Stomach (tissue), 4 donors: ENCODE measurements around the gene LOC128125822.

Source experiments
- POLR2A ChIP-seq, 4 donors: fragments of 450-650 bp; IDR thresholded peaks; one replicate each; pipeline ENCODE4 v1.6.1; 2016; ENCODE audit warnings: antibody characterized with exemption in 4 of 4, control low read depth in 2 of 4, mild to moderate bottlenecking in 1 of 4, moderate library complexity in 1 of 4
- TF ChIP-seq, protein P1 (sequence below), 7 experiments: fragments of 450-650 bp in 4 of 7; fragments of 200-600 bp in 3 of 7; sonication (generic) in 3 of 7; IDR thresholded peaks; one replicate each; pipeline ENCODE4 v1.5.1; 2016 to 2019; ENCODE audit warnings: antibody characterized with exemption in 7 of 7, control low read depth in 2 of 7, mild to moderate bottlenecking in 1 of 7

DNA sequence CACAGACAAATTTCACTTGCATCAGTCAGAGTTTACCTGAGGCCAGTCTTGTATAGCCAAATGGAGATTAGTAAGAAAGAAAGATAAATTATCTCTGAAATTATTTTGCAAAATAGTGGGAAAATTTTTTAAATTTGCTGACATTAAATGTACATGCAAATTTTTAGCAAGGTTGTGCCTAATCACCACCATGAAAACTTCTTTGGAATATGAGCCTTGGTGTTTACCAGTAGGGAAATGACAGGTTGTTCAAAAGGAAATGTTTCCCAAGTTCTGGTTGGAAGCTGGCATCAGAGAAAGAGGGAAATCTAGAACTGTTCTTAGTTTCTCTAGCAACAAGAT, 34.4 kb upstream of the LOC128125822 start:
- TF ChIP-seq, protein P1, sequence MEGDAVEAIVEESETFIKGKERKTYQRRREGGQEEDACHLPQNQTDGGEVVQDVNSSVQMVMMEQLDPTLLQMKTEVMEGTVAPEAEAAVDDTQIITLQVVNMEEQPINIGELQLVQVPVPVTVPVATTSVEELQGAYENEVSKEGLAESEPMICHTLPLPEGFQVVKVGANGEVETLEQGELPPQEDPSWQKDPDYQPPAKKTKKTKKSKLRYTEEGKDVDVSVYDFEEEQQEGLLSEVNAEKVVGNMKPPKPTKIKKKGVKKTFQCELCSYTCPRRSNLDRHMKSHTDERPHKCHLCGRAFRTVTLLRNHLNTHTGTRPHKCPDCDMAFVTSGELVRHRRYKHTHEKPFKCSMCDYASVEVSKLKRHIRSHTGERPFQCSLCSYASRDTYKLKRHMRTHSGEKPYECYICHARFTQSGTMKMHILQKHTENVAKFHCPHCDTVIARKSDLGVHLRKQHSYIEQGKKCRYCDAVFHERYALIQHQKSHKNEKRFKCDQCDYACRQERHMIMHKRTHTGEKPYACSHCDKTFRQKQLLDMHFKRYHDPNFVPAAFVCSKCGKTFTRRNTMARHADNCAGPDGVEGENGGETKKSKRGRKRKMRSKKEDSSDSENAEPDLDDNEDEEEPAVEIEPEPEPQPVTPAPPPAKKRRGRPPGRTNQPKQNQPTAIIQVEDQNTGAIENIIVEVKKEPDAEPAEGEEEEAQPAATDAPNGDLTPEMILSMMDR (IDR thresholded peaks at IDR 0.05): no peak
- no peak for TF ChIP-seq POLR2A (IDR thresholded peaks at IDR 0.05)
